Esophagus muscularis mucosa (tissue), 3 donors: ENCODE results near the gene RNF175.

Experiments
- POLR2A ChIP-seq: fragments of 450-650 bp; IDR thresholded peaks from one replicate; pipeline ENCODE4 v1.6.1; 2017; ENCODE audit warnings: antibody characterized with exemption, moderate library complexity, mild to moderate bottlenecking, low read depth
- TF ChIP-seq, protein P1 (sequence below), 3 experiments: fragments of 200-600 bp in 2 of 3; fragments of 450-650 bp in 1 of 3; sonication (generic) in 2 of 3; IDR thresholded peaks; one replicate each; pipeline ENCODE4 v1.5.1; 2017 to 2019; ENCODE audit warnings: antibody characterized with exemption in 3 of 3, mild to moderate bottlenecking in 2 of 3, moderate library complexity in 1 of 3

DNA sequence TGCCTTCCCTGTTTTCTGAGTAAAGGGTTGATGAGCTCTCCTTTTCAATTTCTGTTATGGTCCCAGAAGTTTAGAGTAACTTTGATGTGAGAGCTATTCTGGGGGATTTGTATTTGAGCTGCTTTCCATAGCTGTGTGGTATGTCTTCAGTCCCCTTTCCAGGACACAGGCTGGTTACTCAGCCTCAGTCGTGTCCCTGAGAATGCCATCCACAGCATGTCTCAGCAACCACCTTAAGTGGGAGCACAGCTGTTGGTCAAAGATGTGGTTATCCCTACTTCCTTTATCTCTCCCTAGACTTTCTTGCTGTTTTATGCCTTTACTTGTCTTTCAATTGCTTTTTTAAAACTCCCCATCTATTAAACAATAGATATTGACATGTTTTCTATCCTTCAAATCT, 37.8 kb downstream of the RNF175 start:
- no peak for TF ChIP-seq POLR2A
- TF ChIP-seq, protein P1, sequence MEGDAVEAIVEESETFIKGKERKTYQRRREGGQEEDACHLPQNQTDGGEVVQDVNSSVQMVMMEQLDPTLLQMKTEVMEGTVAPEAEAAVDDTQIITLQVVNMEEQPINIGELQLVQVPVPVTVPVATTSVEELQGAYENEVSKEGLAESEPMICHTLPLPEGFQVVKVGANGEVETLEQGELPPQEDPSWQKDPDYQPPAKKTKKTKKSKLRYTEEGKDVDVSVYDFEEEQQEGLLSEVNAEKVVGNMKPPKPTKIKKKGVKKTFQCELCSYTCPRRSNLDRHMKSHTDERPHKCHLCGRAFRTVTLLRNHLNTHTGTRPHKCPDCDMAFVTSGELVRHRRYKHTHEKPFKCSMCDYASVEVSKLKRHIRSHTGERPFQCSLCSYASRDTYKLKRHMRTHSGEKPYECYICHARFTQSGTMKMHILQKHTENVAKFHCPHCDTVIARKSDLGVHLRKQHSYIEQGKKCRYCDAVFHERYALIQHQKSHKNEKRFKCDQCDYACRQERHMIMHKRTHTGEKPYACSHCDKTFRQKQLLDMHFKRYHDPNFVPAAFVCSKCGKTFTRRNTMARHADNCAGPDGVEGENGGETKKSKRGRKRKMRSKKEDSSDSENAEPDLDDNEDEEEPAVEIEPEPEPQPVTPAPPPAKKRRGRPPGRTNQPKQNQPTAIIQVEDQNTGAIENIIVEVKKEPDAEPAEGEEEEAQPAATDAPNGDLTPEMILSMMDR (IDR thresholded peaks at IDR 0.05): no peak
